Measurements from ENCODE around the gene ZGPAT.
A peak's percentile ranks its signal among the peaks of the same experiment; 100 is the strongest.

Gene ZGPAT

GRCh38 chr20:63695424-63696305 lies 12.2 kb upstream of the ZGPAT start:
- no peaks in the 10 kb centered on the region for H3K27me3 ChIP-seq (ENCODE audit: insufficient read depth, low read length, poor library complexity, severe bottlenecking)
- no peaks in the 10 kb centered on the region for H3K4me1 ChIP-seq (ENCODE audit: insufficient read depth, low read length, poor library complexity, severe bottlenecking)
- H4K20me1 ChIP-seq (ENCODE audit: insufficient read depth, low read length, poor library complexity, severe bottlenecking): no peaks in the 10 kb centered on the region
- no peak overlapping the region for H3K9ac ChIP-seq (ENCODE audit: low read depth, low read length, poor library complexity, severe bottlenecking)
- H3K79me2 ChIP-seq (ENCODE audit: insufficient read depth, low read length): no peaks in the 10 kb centered on the region
- H3K36me3 ChIP-seq (ENCODE audit: insufficient read depth, low read length): no peaks in the 10 kb centered on the region
- H3K9me2 ChIP-seq (replicated peaks; ENCODE audit: low read depth, low read length): no peaks in the 10 kb centered on the region
- peak overlapping the region; percentile 34 for H3K4me2 ChIP-seq (ENCODE audit: low read depth, low read length, poor library complexity, severe bottlenecking)
- TF ChIP-seq EZH2phosphoT487 (IDR thresholded peaks at IDR 0.05; ENCODE audit: borderline replicate concordance) (no peak), CTCF (conservative IDR thresholded peaks at IDR 0.05; ENCODE audit: low read length) (no peak)
- H3K4me3 ChIP-seq (ENCODE audit: low read length, poor library complexity, severe bottlenecking): no peak overlapping the region
- no peaks in the 10 kb centered on the region for H3K9me3 ChIP-seq (ENCODE audit: insufficient read depth, low read depth, low read length)
- no peak overlapping the region for H2AFZ ChIP-seq (ENCODE audit: low read length)
- no peaks in the 10 kb centered on the region for H3F3A ChIP-seq (ENCODE audit: low read depth)

- H3K27me3 ChIP-seq (ENCODE audit: insufficient read depth, low read length, poor library complexity, severe bottlenecking): no peaks in the 10 kb centered on the region
- H3K9ac ChIP-seq (ENCODE audit: low read depth, low read length, poor library complexity, severe bottlenecking): no peak overlapping the region
- no peaks in the 10 kb centered on the region for H3K9me2 ChIP-seq (replicated peaks; ENCODE audit: low read depth, low read length)
- no peaks in the 10 kb centered on the region for H3F3A ChIP-seq (ENCODE audit: low read depth)
- H3K36me3 ChIP-seq (ENCODE audit: insufficient read depth, low read length): no peaks in the 10 kb centered on the region
- H4K20me1 ChIP-seq (ENCODE audit: insufficient read depth, low read length, poor library complexity, severe bottlenecking): no peaks in the 10 kb centered on the region
- no peak overlapping the region for H3K4me3 ChIP-seq (ENCODE audit: low read length, poor library complexity, severe bottlenecking)
- no peaks in the 10 kb centered on the region for H3K9me3 ChIP-seq (ENCODE audit: insufficient read depth, low read depth, low read length)
- TF ChIP-seq EZH2phosphoT487 (IDR thresholded peaks at IDR 0.05; ENCODE audit: borderline replicate concordance) (no peak), CTCF (conservative IDR thresholded peaks at IDR 0.05; ENCODE audit: low read length) (no peak)
- no peaks in the 10 kb centered on the region for H3K79me2 ChIP-seq (ENCODE audit: insufficient read depth, low read length)
- H3K4me2 ChIP-seq (ENCODE audit: low read depth, low read length, poor library complexity, severe bottlenecking): peak overlapping the region; percentile 34
- no peaks in the 10 kb centered on the region for H3K4me1 ChIP-seq (ENCODE audit: insufficient read depth, low read length, poor library complexity, severe bottlenecking)
- no peak overlapping the region for H2AFZ ChIP-seq (ENCODE audit: low read length)
Observed at GRCh38 chr20:63696306-63696627, 11.6 kb upstream of the ZGPAT start.

- Histone ChIP-seq H4K20me1 (ENCODE audit: insufficient read depth, low read length, poor library complexity, severe bottlenecking) (no peaks in the 10 kb centered on the region), H3K4me2 (ENCODE audit: low read depth, low read length, poor library complexity, severe bottlenecking) (peak within 1 kb of the TSS; percentile 34), H2AFZ (ENCODE audit: low read length) (no peak within 1 kb of the TSS), H3K36me3 (ENCODE audit: insufficient read depth, low read length) (no peaks in the 10 kb centered on the region), H3K9me3 (ENCODE audit: insufficient read depth, low read depth, low read length) (no peaks in the 10 kb centered on the region), H3K9ac (ENCODE audit: low read depth, low read length, poor library complexity, severe bottlenecking) (no peak within 1 kb of the TSS), H3K9me2 (replicated peaks; ENCODE audit: low read depth, low read length) (no peaks in the 10 kb centered on the region), H3K79me2 (ENCODE audit: insufficient read depth, low read length) (no peaks in the 10 kb centered on the region), H3F3A (ENCODE audit: low read depth) (no peaks in the 10 kb centered on the region), H3K4me1 (ENCODE audit: insufficient read depth, low read length, poor library complexity, severe bottlenecking) (no peaks in the 10 kb centered on the region), H3K4me3 (ENCODE audit: low read length, poor library complexity, severe bottlenecking) (no peak within 1 kb of the TSS), H3K27me3 (ENCODE audit: insufficient read depth, low read length, poor library complexity, severe bottlenecking) (no peaks in the 10 kb centered on the region)
- TF ChIP-seq CTCF (conservative IDR thresholded peaks at IDR 0.05; ENCODE audit: low read length) (no peak), EZH2phosphoT487 (IDR thresholded peaks at IDR 0.05; ENCODE audit: borderline replicate concordance) (no peak)
Observed at GRCh38 chr20:63696628-63697356, 11.0 kb upstream of the ZGPAT start, which contains the start of gene TNFRSF6B. Gene TNFRSF6B (plus strand): TSS chr20:63696652. CDS start chr20:63696768, 116 bp downstream.
